GM21515 (cell line): ENCODE measurements around the gene TOP2A.
"Not testable (repeated sequence)": the region's sequence is repeated elsewhere in the genome, so short reads cannot be mapped to it uniquely, and the experiment has no call there.

Experiments used
- ATAC-seq: cut with Tn5 transposase; IDR thresholded peaks from one replicate; pipeline ENCODE4 v1.9.1; 2021; ENCODE audit not compliant: unreplicated experiment

Gene TOP2A

DNA sequence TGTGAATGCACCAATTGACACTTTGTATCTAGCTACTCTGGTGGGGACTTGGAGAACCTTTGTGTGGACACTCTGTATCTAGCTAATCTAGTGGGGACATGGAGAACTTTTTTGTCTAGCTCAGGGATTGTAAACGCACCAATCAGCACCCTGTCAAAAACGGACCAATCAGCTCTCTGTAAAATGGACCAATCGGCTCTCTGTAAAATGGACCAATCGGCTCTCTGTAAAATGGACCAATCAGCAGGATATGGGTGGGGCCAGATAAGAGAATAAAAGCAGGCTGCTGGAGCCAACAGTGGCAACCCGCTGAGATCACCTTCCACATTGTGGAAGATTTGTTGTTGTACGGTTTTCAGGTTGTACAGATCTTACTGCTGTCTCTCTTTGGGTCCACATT, 41.2 kb downstream of the TOP2A start:
- not testable (repeated sequence) for ATAC-seq

- not testable (repeated sequence) for ATAC-seq
Measured at GRCh38 chr17:40375786-40376185, 41.9 kb downstream of the TOP2A start.

- no peak for ATAC-seq
Measured at GRCh38 chr17:40374821-40375498, 42.7 kb downstream of the TOP2A start.

DNA sequence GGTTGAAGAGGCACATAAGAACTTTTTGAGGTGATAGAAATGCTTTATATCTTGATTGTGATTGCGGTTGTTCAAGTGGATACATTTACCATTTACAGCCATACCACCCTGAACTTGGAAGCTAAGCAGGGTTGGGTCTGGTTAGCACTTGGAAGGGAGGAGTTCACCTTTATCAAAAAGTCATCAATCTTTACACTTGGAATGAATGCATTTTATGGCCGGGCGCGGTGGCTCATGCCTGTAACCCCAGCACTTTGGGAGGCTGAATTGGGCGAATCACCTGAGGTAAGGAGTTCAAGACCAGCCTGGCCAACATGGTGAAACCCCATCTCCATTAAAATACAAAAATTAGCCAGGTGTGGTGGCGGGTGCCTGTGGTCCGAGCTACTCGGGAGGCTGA, 43.7 kb downstream of the TOP2A start:
- ATAC-seq: no peak

DNA sequence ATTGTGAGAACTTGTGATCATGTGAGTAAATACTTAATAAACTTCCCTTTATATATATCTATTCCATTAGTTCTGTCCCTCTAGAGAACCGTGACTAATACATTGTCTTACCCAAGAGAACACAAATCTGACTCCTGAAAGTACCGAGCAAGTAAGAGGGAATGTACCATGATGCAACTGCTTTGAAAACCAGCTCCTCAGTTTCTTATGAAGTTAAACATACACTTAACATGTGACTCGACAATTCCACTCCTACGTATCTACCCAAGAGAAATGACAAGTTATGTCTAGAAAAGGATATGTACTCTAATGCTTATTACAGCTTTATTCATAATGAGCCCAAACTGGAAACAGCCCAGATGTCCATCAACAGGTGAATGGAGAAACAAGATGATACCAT, 44.4 kb downstream of the TOP2A start:
- ATAC-seq: no peak

DNA sequence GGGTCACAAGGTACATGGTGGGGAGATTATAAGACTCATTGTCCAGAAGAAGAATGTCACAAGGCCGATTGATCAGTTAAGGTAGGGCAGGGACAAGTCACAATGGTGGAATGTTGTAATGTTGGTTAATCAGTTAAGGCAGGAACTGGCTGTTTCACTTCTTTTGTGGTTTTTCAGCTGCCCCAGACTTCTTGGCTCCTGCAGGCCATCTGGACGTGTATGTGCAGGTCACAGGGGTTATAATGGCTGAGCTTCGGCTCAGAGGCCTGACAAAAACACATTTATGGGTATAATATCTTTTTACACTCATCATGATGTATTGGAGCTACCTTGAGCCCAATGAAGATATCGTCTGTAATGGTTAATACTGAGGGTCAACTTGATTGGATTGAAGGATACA, 45.1 kb downstream of the TOP2A start:
- ATAC-seq: not testable (repeated sequence)

GRCh38 chr17:40372031-40372430, 45.7 kb downstream of the TOP2A start:
- ATAC-seq: no peak

- ATAC-seq: no peak
Measured at GRCh38 chr17:40371261-40371929, 46.3 kb downstream of the TOP2A start.

- ATAC-seq: no peak
Measured at GRCh38 chr17:40369923-40370322, 47.8 kb downstream of the TOP2A start.

DNA sequence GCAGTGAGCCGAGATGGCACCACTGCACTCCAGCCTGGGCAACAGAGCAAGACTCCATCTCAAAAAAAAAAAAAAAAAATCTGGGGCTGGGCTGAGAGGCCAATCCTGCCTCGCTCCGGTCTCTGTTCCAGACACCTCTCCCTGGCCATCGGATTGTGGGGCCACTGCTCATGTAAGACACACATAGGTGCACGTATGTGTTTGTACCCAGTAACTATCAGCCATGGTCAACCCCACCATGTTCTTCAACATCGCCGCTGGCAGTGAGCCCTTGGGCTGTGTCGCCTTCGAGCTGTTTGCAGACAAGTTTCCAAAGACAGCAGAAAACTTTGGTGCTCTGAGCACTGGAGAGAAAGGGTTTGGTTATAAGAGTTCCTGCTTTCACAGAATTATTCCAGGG, 50.0 kb downstream of the TOP2A start:
- not testable (repeated sequence) for ATAC-seq

DNA sequence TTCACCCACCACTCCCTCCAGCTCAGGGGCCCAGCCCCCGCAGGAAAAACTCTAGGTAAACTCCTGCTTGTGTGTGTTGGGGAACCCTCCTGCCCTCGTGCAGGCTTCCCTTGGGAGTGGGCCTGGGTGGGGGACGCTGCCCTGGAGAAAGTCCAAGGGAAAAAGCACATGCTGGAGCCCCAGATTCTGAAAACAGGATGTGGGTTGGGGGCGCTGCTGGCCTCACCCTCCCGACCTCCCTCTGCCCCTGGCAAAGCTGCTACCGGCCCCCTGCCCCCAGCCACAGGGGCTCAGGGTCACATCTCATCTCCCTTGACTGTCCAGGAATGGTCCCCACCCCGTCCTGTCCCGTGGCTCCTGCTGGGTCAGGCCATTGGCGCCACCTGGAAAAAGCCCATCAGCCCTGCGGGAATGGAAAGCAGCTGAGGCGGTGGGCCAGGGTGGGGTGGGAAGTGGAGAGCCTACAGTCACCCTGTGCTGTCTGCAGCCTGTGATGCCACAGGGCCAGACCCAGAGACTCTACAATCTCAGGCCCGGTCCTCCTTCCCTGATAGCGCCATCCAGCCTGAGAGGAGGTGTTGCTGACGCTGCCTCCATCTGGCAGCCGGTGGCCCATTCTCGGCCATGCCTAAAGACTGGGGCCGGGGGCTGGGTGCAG, 50.7 kb downstream of the TOP2A start:
- no peak for ATAC-seq

DNA sequence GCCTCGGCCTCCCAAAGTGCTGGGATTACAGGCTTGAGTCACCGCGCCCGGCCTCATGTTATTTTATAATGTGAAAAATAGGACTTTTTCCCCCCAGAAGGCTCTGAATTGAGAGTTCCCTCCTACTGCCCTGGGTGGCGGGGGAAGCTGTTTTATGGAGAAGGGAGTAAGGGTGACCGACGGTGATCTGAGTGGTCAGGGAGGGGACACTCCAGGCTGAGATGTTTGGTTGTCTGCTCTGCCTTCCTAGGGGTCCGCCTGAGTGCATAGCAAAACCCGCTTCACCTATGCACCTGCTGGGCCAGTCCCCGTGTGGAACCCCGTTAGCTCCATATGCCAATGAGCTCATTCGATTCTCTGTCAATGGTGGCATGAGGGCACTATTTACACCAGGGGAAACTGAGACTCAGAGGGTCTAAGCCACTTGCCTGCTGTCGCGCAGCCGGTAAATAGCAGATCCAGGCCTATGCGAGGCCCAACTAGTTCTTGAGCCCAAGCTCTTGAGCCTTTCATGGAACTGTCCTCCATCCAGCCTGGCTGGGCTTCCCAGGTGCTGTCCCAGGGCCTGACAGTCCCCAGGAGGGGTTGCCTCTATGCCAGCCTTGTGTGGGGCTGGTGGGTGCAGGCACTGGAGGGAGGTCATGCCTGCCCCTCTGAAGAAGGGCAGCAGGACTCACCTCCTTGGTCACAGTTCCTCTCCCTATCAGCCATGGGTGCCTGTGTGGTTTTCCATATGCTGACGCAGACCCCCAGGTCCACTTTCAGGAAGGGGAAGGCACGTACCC, 51.4 kb downstream of the TOP2A start:
- no peak for ATAC-seq

DNA sequence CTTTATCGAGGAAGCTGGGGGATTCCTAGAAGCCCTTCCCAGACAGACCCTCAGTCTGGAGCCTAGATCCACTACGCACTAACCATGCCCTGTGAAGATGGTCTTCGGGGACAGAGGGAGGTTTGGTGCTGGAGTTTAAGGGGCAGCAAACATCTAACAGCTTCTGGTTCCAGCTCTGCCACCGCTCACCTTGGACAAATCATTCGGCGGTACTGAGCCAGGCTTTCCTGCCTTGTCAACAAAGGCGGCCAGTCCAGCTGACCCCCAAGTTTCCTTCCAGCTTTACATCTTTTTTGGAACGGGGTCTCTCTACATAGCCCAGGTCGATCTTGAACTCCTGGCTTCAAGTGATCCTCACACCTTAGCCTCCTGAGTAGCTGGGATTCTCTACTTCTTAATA, 52.8 kb downstream of the TOP2A start:
- no peak for ATAC-seq

GRCh38 chr17:40364121-40364861, 53.4 kb downstream of the TOP2A start, which contains the start of gene GJD3:
Gene GJD3, minus strand, starts transcription at chr17:40364737. Its CDS starts 922 bp downstream, at chr17:40363815.
- no peak for ATAC-seq

- ATAC-seq: no peak
Measured at GRCh38 chr17:40363111-40363827, 54.4 kb downstream of the TOP2A start.

DNA sequence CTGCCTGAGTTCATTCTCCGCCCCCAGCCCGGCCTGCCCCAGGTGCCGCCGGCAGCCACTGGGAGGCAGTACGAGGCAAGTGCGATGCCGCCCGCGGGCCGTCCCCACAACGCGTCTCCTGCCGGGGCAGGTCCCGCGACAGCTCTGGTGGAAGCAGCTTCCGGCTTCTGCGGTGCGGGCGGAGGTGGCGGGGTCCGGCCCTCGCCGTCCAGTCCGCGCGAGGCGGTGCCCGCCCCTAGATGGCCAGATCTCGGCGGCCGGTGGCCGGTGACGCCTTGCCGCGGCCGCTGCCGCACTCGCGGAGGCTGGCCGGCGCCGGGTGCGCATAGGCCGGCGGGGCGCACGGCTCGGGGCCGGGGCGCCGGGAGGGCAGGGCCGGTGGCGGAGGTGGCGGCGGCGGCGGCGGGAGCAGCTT, 55.0 kb downstream of the TOP2A start:
- no peak for ATAC-seq

DNA sequence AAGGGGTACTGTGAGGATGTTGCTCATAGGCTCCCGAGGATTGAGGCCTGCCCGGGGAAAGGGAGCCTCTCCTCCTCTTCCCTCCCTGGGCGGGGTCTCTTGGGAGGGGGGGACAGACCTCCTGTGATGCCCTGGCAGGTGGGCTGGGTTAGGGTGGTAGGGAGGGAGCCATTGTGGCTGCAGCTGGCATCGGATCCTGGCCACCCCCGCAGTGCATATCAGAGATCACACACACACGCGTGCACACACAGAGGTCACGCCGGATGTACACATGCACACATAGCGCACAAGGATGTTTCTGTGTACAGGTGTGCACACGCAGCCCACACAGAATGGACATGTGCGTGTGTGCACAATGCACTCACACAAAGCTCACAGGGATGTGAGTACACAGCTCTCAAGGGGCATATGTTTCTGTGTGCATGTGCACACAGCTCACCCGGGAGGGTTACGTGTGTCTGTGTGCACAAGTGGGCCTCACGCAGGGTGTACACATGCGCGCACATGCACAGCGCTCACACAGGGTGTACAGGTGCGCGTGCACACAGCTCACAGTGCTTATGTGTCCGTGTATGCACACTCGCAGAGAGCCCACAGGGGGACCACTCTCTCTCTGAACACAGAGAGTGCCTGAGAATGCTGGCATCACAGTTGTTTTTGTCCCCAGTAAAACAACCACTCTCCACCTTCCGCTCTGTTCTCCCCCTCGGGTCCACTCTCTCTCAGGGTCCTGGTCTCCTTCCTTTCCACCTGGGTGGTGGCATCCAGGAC, 55.6 kb downstream of the TOP2A start:
- ATAC-seq: no peak

GRCh38 chr17:40361063-40361924, 56.4 kb downstream of the TOP2A start:
- ATAC-seq: no peak
